CD4-positive, alpha-beta T cell (primary cell): Measurements from ENCODE around the gene GLDC. TPM values are rescaled to one million over a fixed set of nuclear protein-coding genes. Genes with fewer than 3 reads are reported as not detected.

Experiments
- ATAC-seq: fragments of 200-7000 bp; cut with Tn5 transposase; one replicate; pipeline ENCODE4 v1.10.0; 2022; ENCODE audit warnings: mild to moderate bottlenecking; ENCODE audit not compliant: poor library complexity
- CTCF ChIA-PET: fragments of 350-600 bp; sonication (Branson Sonifier 250); formaldehyde crosslinking; loops from one replicate; lab custom pipeline; 2021; ENCODE audit warnings: antibody characterized with exemption, inconsistent platforms; lab: Charles Lee
- POLR2A ChIA-PET: fragments of 350-600 bp; sonication (Branson Sonifier 250); formaldehyde crosslinking; loops from one replicate; lab custom pipeline; 2021; ENCODE audit warnings: antibody characterized with exemption, inconsistent platforms; lab: Charles Lee
- DNase-seq, 14 experiments: peaks; one replicate each; pipeline ENCODE4 v3.0.0-alpha.2; 2013 to 2020; ENCODE audit warnings: mixed read lengths in 2 of 14
- H3K27ac ChIP-seq, 2 donors: one replicate each; pipeline versions ENCODE4 v1.5.1 to v1.7.0; 2013; ENCODE audit warnings: low read length in 2 of 2, low read depth in 1 of 2, mild to moderate bottlenecking in 1 of 2
- H3K27me3 ChIP-seq, 2 experiments: 1 replicate in 1 of 2; 2 replicates in 1 of 2; pipeline versions ENCODE4 v1.6.1 to v1.7.0; 2013; ENCODE audit warnings: low read length in 2 of 2, control low read depth in 1 of 2, mild to moderate bottlenecking in 1 of 2, moderate library complexity in 1 of 2; ENCODE audit not compliant: insufficient read depth in 2 of 2, control insufficient read depth in 1 of 2
- H3K36me3 ChIP-seq: one replicate; pipeline ENCODE4 v1.6.1; 2013; ENCODE audit warnings: low read length, control low read depth; ENCODE audit not compliant: insufficient read depth
- H3K4me1 ChIP-seq: one replicate; pipeline ENCODE4 v1.6.1; 2013; ENCODE audit warnings: low read length, control low read depth; ENCODE audit not compliant: insufficient read depth
- H3K4me3 ChIP-seq: one replicate; pipeline ENCODE4 v1.5.1; 2013; ENCODE audit warnings: mild to moderate bottlenecking, low read length, moderate library complexity
- H3K9me3 ChIP-seq, 2 experiments: 1 replicate in 1 of 2; 2 replicates in 1 of 2; pipeline versions ENCODE4 v1.6.1 to v1.7.0; 2013; ENCODE audit warnings: low read length in 2 of 2, mild to moderate bottlenecking in 2 of 2, control low read depth in 1 of 2, moderate library complexity in 1 of 2; ENCODE audit not compliant: control insufficient read depth in 1 of 2, insufficient read depth in 1 of 2
- H3K27ac Mint-ChIP-seq: one replicate; pipeline ENCODE4 v1.8.0; 2020; ENCODE audit warnings: mixed read lengths
- H3K27me3 Mint-ChIP-seq: one replicate; pipeline ENCODE4 v1.8.0; 2021; ENCODE audit warnings: mixed read lengths
- H3K36me3 Mint-ChIP-seq: one replicate; pipeline ENCODE4 v1.8.0; 2021; ENCODE audit warnings: low read depth, mixed read lengths
- H3K4me1 Mint-ChIP-seq: one replicate; pipeline ENCODE4 v1.8.0; 2021; ENCODE audit warnings: low read depth, mixed read lengths
- H3K4me3 Mint-ChIP-seq: one replicate; pipeline ENCODE4 v1.8.0; 2020; ENCODE audit warnings: mild to moderate bottlenecking, mixed read lengths
- H3K9me3 Mint-ChIP-seq: one replicate; pipeline ENCODE4 v1.8.0; 2020; ENCODE audit warnings: mixed read lengths
- CTCF ChIP-seq: fragments of 200-600 bp; IDR thresholded peaks from one replicate; pipeline ENCODE4 v1.8.0; 2022; ENCODE audit warnings: antibody characterized with exemption, mild to moderate bottlenecking
- intact Hi-C, 2 experiments: fragments of 100-400 bp; cut with DNase I in 1 of 2; cut with micrococcal nuclease in 1 of 2; formaldehyde crosslinking; loops; one replicate each; pipeline versions ENCODE4 v1.15.1 to v1.9.0; 2023 to 2025; cut with DNase I, micrococcal nuclease
- total RNA-seq, 174 experiments: library from RNA in 2 of 174; stranded (reverse) in 2 of 174; gene quantifications; one replicate each; pipeline ENCODE4 v1.2.3 and lab custom pipeline; 2021 to 2026

The GLDC gene
- total RNA-seq, 2 experiments from 2014 or later, result not detected

GRCh38 chr9:6671416-6671815 is 25.9 kb upstream of the GLDC start:
- DNase-seq, result no peak
- Mint-ChIP-seq H3K9me3 (no peaks in the 10 kb centered on the region), H3K36me3 (no peaks in the 10 kb centered on the region), H3K4me1 (no peaks in the 10 kb centered on the region), H3K27me3 (no peaks in the 10 kb centered on the region), H3K27ac (no peak overlapping the region), H3K4me3 (no peak overlapping the region)
- no peak overlapping the region for H3K4me3 ChIP-seq
- ChIA-PET CTCF (no interaction called here), POLR2A (no interaction called here)
- no peaks in the 10 kb centered on the region for H3K27me3 ChIP-seq
- H3K9me3 ChIP-seq, result no peaks in the 10 kb centered on the region
- no peaks in the 10 kb centered on the region for H3K36me3 ChIP-seq
- no peak for ATAC-seq
- H3K27ac ChIP-seq, result no peak overlapping the region
- no peak for TF ChIP-seq CTCF
- intact Hi-C loops, result loop anchor here in 1 of 2 experiments (5.0 kb wide), 1 partner anchor 36 kb away; no protein-coding TSS in a partner anchor
- no peaks in the 10 kb centered on the region for H3K4me1 ChIP-seq

DNA sequence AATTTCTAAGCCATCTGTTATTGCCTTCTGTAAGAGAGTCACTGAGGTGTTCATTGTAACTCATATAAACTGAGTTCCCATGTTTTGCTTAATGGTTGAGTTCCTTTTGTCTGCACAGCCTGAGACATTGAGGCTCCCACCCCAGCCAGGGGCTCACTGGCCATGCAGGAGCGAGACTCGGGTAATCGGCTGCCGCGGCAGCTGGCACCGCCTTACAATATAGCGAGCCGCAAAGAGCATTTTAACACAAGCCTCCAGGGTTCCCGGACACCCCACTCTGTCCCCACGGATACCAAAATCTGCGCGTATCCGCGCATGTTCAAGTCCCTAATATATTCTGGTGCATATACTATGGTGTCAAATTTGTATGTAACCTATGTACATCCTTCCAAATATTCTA is 24.4 kb upstream of the GLDC start:
- Histone ChIP-seq H3K9me3 (no peaks in the 10 kb centered on the region), H3K27ac (no peak overlapping the region), H3K4me1 (no peaks in the 10 kb centered on the region), H3K27me3 (no peaks in the 10 kb centered on the region), H3K4me3 (no peak overlapping the region), H3K36me3 (no peaks in the 10 kb centered on the region)
- ATAC-seq, result no peak
- no peak for TF ChIP-seq CTCF
- intact Hi-C loops, result loop anchor here in 1 of 2 experiments (5.0 kb wide), 3 partner anchors 37 to 318 kb away; no protein-coding TSS in a partner anchor
- no peaks in the 10 kb centered on the region for H3K27me3 Mint-ChIP-seq
- POLR2A ChIA-PET, result no interaction called here
- no peak overlapping the region for H3K4me3 Mint-ChIP-seq
- DNase-seq, result no peak
- CTCF ChIA-PET, result no interaction called here
- no peaks in the 10 kb centered on the region for H3K9me3 Mint-ChIP-seq
- no peak overlapping the region for H3K27ac Mint-ChIP-seq
- no peaks in the 10 kb centered on the region for H3K36me3 Mint-ChIP-seq
- no peaks in the 10 kb centered on the region for H3K4me1 Mint-ChIP-seq

- no peak overlapping the region for H3K4me3 Mint-ChIP-seq
- no peaks in the 10 kb centered on the region for H3K36me3 Mint-ChIP-seq
- no peaks in the 10 kb centered on the region for H3K27me3 Mint-ChIP-seq
- peak in 3 of 14 experiments; percentile 24 to 39 (median 34) for DNase-seq
- CTCF ChIA-PET, result no interaction called here
- TF ChIP-seq CTCF, result peak; percentile 49
- Histone ChIP-seq H3K4me1 (no peaks in the 10 kb centered on the region), H3K27me3 (no peaks in the 10 kb centered on the region), H3K36me3 (no peaks in the 10 kb centered on the region), H3K4me3 (no peak overlapping the region), H3K9me3 (no peaks in the 10 kb centered on the region), H3K27ac (no peak overlapping the region)
- POLR2A ChIA-PET, result interaction anchor here (0.9 kb wide), 1 partner anchor 9 kb away, joined by 4 read pairs; no protein-coding TSS in a partner anchor
- H3K4me1 Mint-ChIP-seq, result no peaks in the 10 kb centered on the region
- no peak overlapping the region for H3K27ac Mint-ChIP-seq
- no peaks in the 10 kb centered on the region for H3K9me3 Mint-ChIP-seq
- no peak for ATAC-seq
- intact Hi-C loops, result loop anchor here in 1 of 2 experiments (5.0 kb wide), 2 partner anchors 80 to 315 kb away; no protein-coding TSS in a partner anchor
Observed at GRCh38 chr9:6667633-6668280, 22.2 kb upstream of the GLDC start.
